Caco-2 (cell line): ENCODE results near the gene CRYZ. TPM values are rescaled to one million over a fixed set of nuclear protein-coding genes. Genes with fewer than 3 reads are reported as not detected.
"Not testable (repeated sequence)": the region's sequence is repeated elsewhere in the genome, so short reads cannot be mapped to it uniquely, and the experiment has no call there.

Experiments
- BruUV-seq: library from RNA; stranded (reverse); fragments of 400-500 nt; replicated peaks from 2 replicates; lab custom pipeline; 2021; lab: Mats Ljungman, UMichigan
- CTCF ChIA-PET: fragments of 300-600 bp; sonication (Branson Sonifier 250); formaldehyde crosslinking; loops from one replicate; lab custom pipeline; 2022; ENCODE audit warnings: antibody characterized with exemption; lab: Charles Lee
- POLR2A ChIA-PET: fragments of 300-600 bp; sonication (Branson Sonifier 250); formaldehyde crosslinking; loops from one replicate; lab custom pipeline; 2022; ENCODE audit warnings: antibody characterized with exemption; lab: Charles Lee
- DNase-seq, 2 experiments: peaks; one replicate each; pipeline versions ENCODE4 v3.0.0 to v3.0.0-alpha.2; 2020 to 2022
- H3K27me3 ChIP-seq: replicated peaks from 2 replicates; pipeline ENCODE4 v1.6.0; 2011; ENCODE audit warnings: low read length; ENCODE audit not compliant: control insufficient read depth, insufficient read depth
- H3K36me3 ChIP-seq: 2 replicates; pipeline ENCODE4 v1.5.1; 2011; ENCODE audit warnings: low read length; ENCODE audit not compliant: control insufficient read depth, insufficient read depth
- H3K4me1 ChIP-seq: fragments of 250-450 bp; sonication (Bioruptor Pico); 2 replicates; pipeline ENCODE4 v1.5.1; 2020; ENCODE audit warnings: mild to moderate bottlenecking
- H3K4me3 ChIP-seq: 2 replicates; pipeline ENCODE4 v1.5.1; 2011; ENCODE audit warnings: low read depth, mild to moderate bottlenecking, control low read depth, low read length
- H3K9me3 ChIP-seq: fragments of 250-450 bp; sonication (Bioruptor Pico); 2 replicates; pipeline ENCODE4 v1.5.1; 2020; ENCODE audit warnings: mild to moderate bottlenecking, moderate library complexity
- H3K27ac Mint-ChIP-seq: one replicate; pipeline ENCODE4 v1.8.0; 2022; ENCODE audit warnings: mixed read lengths; ENCODE audit not compliant: unreplicated experiment
- H3K27me3 Mint-ChIP-seq: one replicate; pipeline ENCODE4 v1.8.0; 2022; ENCODE audit warnings: mixed read lengths; ENCODE audit not compliant: insufficient read depth, unreplicated experiment
- H3K36me3 Mint-ChIP-seq: one replicate; pipeline ENCODE4 v1.8.0; 2022; ENCODE audit warnings: mild to moderate bottlenecking, mixed read lengths; ENCODE audit not compliant: insufficient read depth, unreplicated experiment
- H3K4me1 Mint-ChIP-seq: one replicate; pipeline ENCODE4 v1.8.0; 2022; ENCODE audit warnings: low read depth, mixed read lengths; ENCODE audit not compliant: unreplicated experiment
- H3K4me3 Mint-ChIP-seq: one replicate; pipeline ENCODE4 v1.8.0; 2022; ENCODE audit warnings: mild to moderate bottlenecking, moderate library complexity, mixed read lengths; ENCODE audit not compliant: unreplicated experiment
- H3K9me3 Mint-ChIP-seq: one replicate; pipeline ENCODE4 v1.8.0; 2022; ENCODE audit warnings: mixed read lengths; ENCODE audit not compliant: unreplicated experiment
- CTCF ChIP-seq, 2 experiments: fragments of 200-600 bp in 1 of 2; IDR thresholded peaks; 1 replicate in 1 of 2; 2 replicates in 1 of 2; pipeline versions ENCODE4 v1.5.1 to v1.8.0; 2011 to 2022; ENCODE audit warnings: antibody characterized with exemption in 1 of 2, control low read depth in 1 of 2, inconsistent platforms in 1 of 2, low read depth in 1 of 2, low read length in 1 of 2, mild to moderate bottlenecking in 1 of 2, moderate library complexity in 1 of 2; ENCODE audit not compliant: insufficient read depth in 1 of 2, severe bottlenecking in 1 of 2, unreplicated experiment in 1 of 2
- intact Hi-C: fragments of 100-400 bp; cut with micrococcal nuclease; formaldehyde crosslinking; loops from one replicate; pipeline ENCODE4 v1.10.0; 2022; ENCODE audit not compliant: unreplicated experiment
- total RNA-seq: library from RNA; stranded (reverse); gene quantifications from 2 replicates; pipeline ENCODE4 v1.2.3, GENCODE V29; 2022

The CRYZ gene
- total RNA-seq, 1 experiment from 2014 or later, result 54.3 TPM

GRCh38 chr1:74766579-74766978 is 33.7 kb upstream of the CRYZ start:
- no peak for DNase-seq
- no peak overlapping the region for H3K4me3 Mint-ChIP-seq
- intact Hi-C loops, result no loop called here
- ChIA-PET POLR2A (no interaction called here), CTCF (no interaction called here)
- H3K27me3 Mint-ChIP-seq, result no peaks in the 10 kb centered on the region
- no peaks in the 10 kb centered on the region for H3K4me1 ChIP-seq
- TF ChIP-seq CTCF (IDR thresholded peaks at IDR 0.05; ENCODE audit: insufficient read depth in 1 of 2, low read depth in 1 of 2, low read length in 1 of 2, severe bottlenecking in 1 of 2, unreplicated experiment in 1 of 2), result no peak
- BruUV-seq, result no TSS peak
- H3K27me3 ChIP-seq, result no peaks in the 10 kb centered on the region
- H3K9me3 ChIP-seq, result no peaks in the 10 kb centered on the region
- no peaks in the 10 kb centered on the region for H3K36me3 Mint-ChIP-seq
- H3K4me1 Mint-ChIP-seq, result no peaks in the 10 kb centered on the region
- H3K27ac Mint-ChIP-seq, result no peak overlapping the region
- H3K9me3 Mint-ChIP-seq, result no peaks in the 10 kb centered on the region
- no peak overlapping the region for H3K4me3 ChIP-seq
- H3K36me3 ChIP-seq, result no peaks in the 10 kb centered on the region

GRCh38 chr1:74763807-74764206 is 31.0 kb upstream of the CRYZ start:
- Mint-ChIP-seq H3K36me3 (peaks cover 5% of the 10 kb centered on the region), H3K4me1 (no peaks in the 10 kb centered on the region), H3K27ac (no peak overlapping the region), H3K4me3 (no peak overlapping the region), H3K9me3 (no peaks in the 10 kb centered on the region), H3K27me3 (no peaks in the 10 kb centered on the region)
- ChIA-PET POLR2A (no interaction called here), CTCF (no interaction called here)
- Histone ChIP-seq H3K4me3 (no peak overlapping the region), H3K4me1 (no peaks in the 10 kb centered on the region), H3K36me3 (no peaks in the 10 kb centered on the region), H3K27me3 (no peaks in the 10 kb centered on the region), H3K9me3 (no peaks in the 10 kb centered on the region)
- TF ChIP-seq CTCF (IDR thresholded peaks at IDR 0.05; ENCODE audit: insufficient read depth in 1 of 2, low read depth in 1 of 2, low read length in 1 of 2, severe bottlenecking in 1 of 2, unreplicated experiment in 1 of 2), result no peak
- no TSS peak for BruUV-seq
- no peak for DNase-seq
- intact Hi-C loops, result no loop called here

GRCh38 chr1:74756650-74757049 is 23.8 kb upstream of the CRYZ start:
- H3K27me3 ChIP-seq, POLR2A ChIA-PET, H3K27me3 Mint-ChIP-seq, H3K27ac Mint-ChIP-seq, H3K9me3 ChIP-seq, BruUV-seq, H3K4me1 ChIP-seq, H3K4me3 Mint-ChIP-seq, H3K36me3 ChIP-seq, H3K4me1 Mint-ChIP-seq, H3K4me3 ChIP-seq, DNase-seq, intact Hi-C loops, CTCF ChIA-PET: not testable (repeated sequence)
- peaks cover 15% of the 10 kb centered on the region for H3K9me3 Mint-ChIP-seq
- H3K36me3 Mint-ChIP-seq, result peaks cover 52% of the 10 kb centered on the region

- Histone ChIP-seq H3K36me3 (no peaks in the 10 kb centered on the region), H3K4me1 (no peaks in the 10 kb centered on the region), H3K4me3 (no peak overlapping the region), H3K27me3 (no peaks in the 10 kb centered on the region), H3K9me3 (no peaks in the 10 kb centered on the region)
- no peaks in the 10 kb centered on the region for H3K4me1 Mint-ChIP-seq
- no TSS peak for BruUV-seq
- no peak for DNase-seq
- ChIA-PET POLR2A (no interaction called here), CTCF (no interaction called here)
- H3K27ac Mint-ChIP-seq, result no peak overlapping the region
- H3K9me3 Mint-ChIP-seq, result peaks cover 15% of the 10 kb centered on the region
- no peak for TF ChIP-seq CTCF (IDR thresholded peaks at IDR 0.05; ENCODE audit: insufficient read depth in 1 of 2, low read depth in 1 of 2, low read length in 1 of 2, severe bottlenecking in 1 of 2, unreplicated experiment in 1 of 2)
- H3K4me3 Mint-ChIP-seq, result no peak overlapping the region
- no peaks in the 10 kb centered on the region for H3K27me3 Mint-ChIP-seq
- intact Hi-C loops, result no loop called here
- H3K36me3 Mint-ChIP-seq, result peaks cover 58% of the 10 kb centered on the region
These were observed 22.6 kb upstream of the CRYZ start for GRCh38 chr1:74755475-74755874.
